ENCODE results near the gene ITGA1. TPM values are rescaled to one million over a fixed set of nuclear protein-coding genes. Genes with fewer than 3 reads are reported as not detected.

Gene ITGA1
- total and polyA plus RNA-seq, 2 donors (not counting 1 experiment from before 2014, with no cell fraction given) = 0.74 TPM; not detected in 1

GRCh38 chr5:52983731-52984636 lies 196.3 kb downstream of the ITGA1 start:
- no peak overlapping the region for H2AFZ ChIP-seq (ENCODE audit: insufficient read depth, low read depth, low read length, poor library complexity, severe bottlenecking)
- H3K4me1 ChIP-seq (ENCODE audit: control insufficient read depth in 2 of 2, insufficient read depth in 2 of 2, low read length in 2 of 2) = peaks cover 5 to 6% of the 10 kb centered on the region in 2 donors
- H3K9ac ChIP-seq (ENCODE audit: low read length) = no peak overlapping the region
- TF ChIP-seq CTCF (IDR thresholded peaks at IDR 0.05) = no peak
- TF ChIP-seq EZH2 (IDR thresholded peaks at IDR 0.05; ENCODE audit: borderline replicate concordance, insufficient read depth, low read depth, low read length, poor library complexity, severe bottlenecking) = no peak
- Mint-ChIP-seq H3K9me3 (ENCODE audit: insufficient read depth) (no peaks in the 10 kb centered on the region), H3K4me3 (no peak overlapping the region), H3K27ac (no peak overlapping the region), H3K27me3 (peaks cover 61% of the 10 kb centered on the region), H3K4me1 (peaks cover 5% of the 10 kb centered on the region)
- no peak overlapping the region for H3K4me2 ChIP-seq (replicated peaks; ENCODE audit: low read depth, low read length, poor library complexity, severe bottlenecking)
- no peak overlapping the region for H3K4me3 ChIP-seq (ENCODE audit: control extremely low read depth in 1 of 5, extremely low read depth in 1 of 5, insufficient read depth in 1 of 5, low read depth in 2 of 5, low read length in 4 of 5)
- H3K27ac ChIP-seq (ENCODE audit: low read length in 2 of 2) = no peak overlapping the region
- WGBS (ENCODE audit: insufficient coverage) = no CpG with 5 or more reads among the region's 3 CpGs
- H3K79me2 ChIP-seq (ENCODE audit: control insufficient read depth, insufficient read depth, low read length) = no peaks in the 10 kb centered on the region
- no peaks in the 10 kb centered on the region for H4K20me1 ChIP-seq (ENCODE audit: control insufficient read depth, insufficient read depth, low read length, poor library complexity, severe bottlenecking)
- no peaks in the 10 kb centered on the region for H3K36me3 ChIP-seq (replicated peaks in 1 of 2; ENCODE audit: control extremely low read depth in 1 of 2, control insufficient read depth in 1 of 2, extremely low read depth in 1 of 2, insufficient read depth in 2 of 2, low read length in 1 of 2)
- no peak for DNase-seq
- POLR2A ChIA-PET = no interaction called here
- H3K27me3 ChIP-seq (replicated peaks in 1 of 4; ENCODE audit: control extremely low read depth in 1 of 4, control insufficient read depth in 3 of 4, insufficient read depth in 4 of 4, low read length in 3 of 4) = peaks cover 0 to 14% (median 9%) of the 10 kb centered on the region in 4 experiments
- CTCF ChIA-PET = no interaction called here
- no peak for ATAC-seq (ENCODE audit: low read depth)
- H3K9me3 ChIP-seq (ENCODE audit: control extremely low read depth in 1 of 3, control insufficient read depth in 2 of 3, insufficient read depth in 1 of 3, low read length in 2 of 3) = no peaks in the 10 kb centered on the region
- intact Hi-C loops (cut with micrococcal nuclease) = no loop called here

GRCh38 chr5:52985306-52985705 lies 197.6 kb downstream of the ITGA1 start:
- ChIA-PET CTCF (interaction anchor here (0.7 kb wide), 1 partner anchor 996 kb away, joined by 3 read pairs; no protein-coding TSS in a partner anchor), POLR2A (no interaction called here)
- no peaks in the 10 kb centered on the region for H3K79me2 ChIP-seq (ENCODE audit: control insufficient read depth, insufficient read depth, low read length)
- Mint-ChIP-seq H3K27ac (no peak overlapping the region), H3K9me3 (ENCODE audit: insufficient read depth) (no peaks in the 10 kb centered on the region), H3K27me3 (peaks cover 54% of the 10 kb centered on the region), H3K4me3 (no peak overlapping the region), H3K4me1 (peaks cover 12% of the 10 kb centered on the region)
- no peak overlapping the region for H2AFZ ChIP-seq (ENCODE audit: insufficient read depth, low read depth, low read length, poor library complexity, severe bottlenecking)
- no peaks in the 10 kb centered on the region for H4K20me1 ChIP-seq (ENCODE audit: control insufficient read depth, insufficient read depth, low read length, poor library complexity, severe bottlenecking)
- intact Hi-C loops (cut with micrococcal nuclease) = no loop called here
- no peaks in the 10 kb centered on the region for H3K9me3 ChIP-seq (ENCODE audit: control extremely low read depth in 1 of 3, control insufficient read depth in 2 of 3, insufficient read depth in 1 of 3, low read length in 2 of 3)
- H3K4me3 ChIP-seq (ENCODE audit: control extremely low read depth in 1 of 5, extremely low read depth in 1 of 5, insufficient read depth in 1 of 5, low read depth in 2 of 5, low read length in 4 of 5) = no peak overlapping the region
- 90% methylated on average over 3 of the region's 3 CpGs for WGBS (ENCODE audit: insufficient coverage)
- no peaks in the 10 kb centered on the region for H3K36me3 ChIP-seq (replicated peaks in 1 of 2; ENCODE audit: control extremely low read depth in 1 of 2, control insufficient read depth in 1 of 2, extremely low read depth in 1 of 2, insufficient read depth in 2 of 2, low read length in 1 of 2)
- TF ChIP-seq CTCF (IDR thresholded peaks at IDR 0.05) (no peak), EZH2 (IDR thresholded peaks at IDR 0.05; ENCODE audit: borderline replicate concordance, insufficient read depth, low read depth, low read length, poor library complexity, severe bottlenecking) (no peak)
- DNase-seq (no peak), ATAC-seq (ENCODE audit: low read depth) (no peak)
- no peak overlapping the region for H3K4me2 ChIP-seq (replicated peaks; ENCODE audit: low read depth, low read length, poor library complexity, severe bottlenecking)
- peaks cover 0 to 25% (median 16%) of the 10 kb centered on the region in 4 experiments for H3K27me3 ChIP-seq (replicated peaks in 1 of 4; ENCODE audit: control extremely low read depth in 1 of 4, control insufficient read depth in 3 of 4, insufficient read depth in 4 of 4, low read length in 3 of 4)
- H3K27ac ChIP-seq (ENCODE audit: low read length in 2 of 2) = no peak overlapping the region
- H3K9ac ChIP-seq (ENCODE audit: low read length) = no peak overlapping the region
- H3K4me1 ChIP-seq (ENCODE audit: control insufficient read depth in 2 of 2, insufficient read depth in 2 of 2, low read length in 2 of 2) = peaks cover 13 to 17% of the 10 kb centered on the region in 2 donors

Data from B cell (primary cell).